Smooth muscle cell (in vitro differentiated cells): ENCODE data around the gene TSPAN33. TPM values are rescaled to one million over a fixed set of nuclear protein-coding genes. Genes with fewer than 3 reads are reported as not detected.

Experiments
- DNase-seq: peaks from one replicate; lab custom pipeline; 2025; ENCODE audit not compliant: unreplicated experiment; lab: John Stamatoyannopoulos, UW
- H2AFZ ChIP-seq: fragments of 200-600 bp; sonication (generic); 2 replicates; pipeline ENCODE4 v1.6.0; 2016; ENCODE audit warnings: antibody characterized with exemption, low read depth, mild to moderate bottlenecking
- H3F3A ChIP-seq: fragments of 200-600 bp; sonication (generic); 2 replicates; pipeline ENCODE4 v1.6.0; 2017; ENCODE audit warnings: antibody characterized with exemption, low read depth
- H3K27ac ChIP-seq: fragments of 200-600 bp; sonication (generic); 2 replicates; pipeline ENCODE4 v1.5.1; 2016; ENCODE audit warnings: low read depth, mild to moderate bottlenecking
- H3K27me3 ChIP-seq: fragments of 200-600 bp; sonication (generic); 2 replicates; pipeline ENCODE4 v1.6.1; 2016; ENCODE audit warnings: low read depth, mild to moderate bottlenecking
- H3K36me3 ChIP-seq: fragments of 200-600 bp; sonication (generic); 2 replicates; pipeline ENCODE4 v1.5.1; 2016; ENCODE audit warnings: low read depth
- H3K4me1 ChIP-seq: fragments of 200-600 bp; sonication (generic); 2 replicates; pipeline ENCODE4 v1.5.1; 2016; ENCODE audit warnings: low read depth
- H3K4me2 ChIP-seq: fragments of 200-600 bp; sonication (generic); 2 replicates; pipeline ENCODE4 v1.6.0; 2016; ENCODE audit warnings: mild to moderate bottlenecking
- H3K4me3 ChIP-seq: fragments of 200-600 bp; sonication (generic); 2 replicates; pipeline ENCODE4 v1.5.1; 2016; ENCODE audit warnings: mild to moderate bottlenecking
- H3K79me2 ChIP-seq: fragments of 200-600 bp; sonication (generic); 2 replicates; pipeline ENCODE4 v1.6.0; 2016; ENCODE audit warnings: low read depth, mild to moderate bottlenecking
- H3K9ac ChIP-seq: fragments of 200-600 bp; sonication (generic); 2 replicates; pipeline ENCODE4 v1.6.0; 2016; ENCODE audit warnings: low read depth
- H3K9me3 ChIP-seq: fragments of 200-600 bp; sonication (generic); replicated peaks from 2 replicates; pipeline ENCODE4 v1.5.1; 2016; ENCODE audit warnings: low read depth
- H4K20me1 ChIP-seq: fragments of 200-600 bp; sonication (generic); 2 replicates; pipeline ENCODE4 v1.6.0; 2016; ENCODE audit warnings: low read depth
- WGBS: methylation state at CpG from one replicate; pipeline ENCODE4 v1.1.7; 2016; ENCODE audit warnings: low lambda C conversion rate; 5-methylcytosine and 5-hydroxymethylcytosine counted together
- polyA plus RNA-seq: library from polyadenylated mRNA; unstranded; fragments of >200 nt; fragmentation: Nextera tagmentation; extraction: Ambion mirVana; gene quantifications from 2 replicates; pipeline ENCODE4 v1.2.1, GENCODE V29; 2016
- total RNA-seq: library from RNA; depleted of rRNA; stranded (reverse); fragments of >200 nt; gene quantifications from 2 replicates; pipeline ENCODE4 v1.2.3, GENCODE V29; 2014
- TF ChIP-seq, protein P1 (sequence below): fragments of 200-600 bp; sonication (generic); IDR thresholded peaks from 2 replicates; pipeline ENCODE4 v1.5.1; 2017; ENCODE audit warnings: borderline replicate concordance, mild to moderate bottlenecking, antibody characterized with exemption; ENCODE audit not compliant: insufficient read depth, poor library complexity, severe bottlenecking

The TSPAN33 gene
- total and polyA plus RNA-seq, 2 experiments from 2014 or later = 1.6 to 2.8 TPM

GRCh38 chr7:129149511-129149910 is 5.0 kb downstream of the TSPAN33 start:
- DNase-seq = no peak
- Histone ChIP-seq H3K27ac (no peak overlapping the region), H3K36me3 (no peaks in the 10 kb centered on the region), H4K20me1 (no peaks in the 10 kb centered on the region), H3K9me3 (no peaks in the 10 kb centered on the region), H2AFZ (no peak overlapping the region), H3K79me2 (no peaks in the 10 kb centered on the region), H3K4me2 (no peak overlapping the region), H3K27me3 (peaks cover 26% of the 10 kb centered on the region), H3K9ac (no peak overlapping the region), H3K4me1 (no peaks in the 10 kb centered on the region), H3K4me3 (no peak overlapping the region), H3F3A (no peaks in the 10 kb centered on the region)
- TF ChIP-seq, protein P1, sequence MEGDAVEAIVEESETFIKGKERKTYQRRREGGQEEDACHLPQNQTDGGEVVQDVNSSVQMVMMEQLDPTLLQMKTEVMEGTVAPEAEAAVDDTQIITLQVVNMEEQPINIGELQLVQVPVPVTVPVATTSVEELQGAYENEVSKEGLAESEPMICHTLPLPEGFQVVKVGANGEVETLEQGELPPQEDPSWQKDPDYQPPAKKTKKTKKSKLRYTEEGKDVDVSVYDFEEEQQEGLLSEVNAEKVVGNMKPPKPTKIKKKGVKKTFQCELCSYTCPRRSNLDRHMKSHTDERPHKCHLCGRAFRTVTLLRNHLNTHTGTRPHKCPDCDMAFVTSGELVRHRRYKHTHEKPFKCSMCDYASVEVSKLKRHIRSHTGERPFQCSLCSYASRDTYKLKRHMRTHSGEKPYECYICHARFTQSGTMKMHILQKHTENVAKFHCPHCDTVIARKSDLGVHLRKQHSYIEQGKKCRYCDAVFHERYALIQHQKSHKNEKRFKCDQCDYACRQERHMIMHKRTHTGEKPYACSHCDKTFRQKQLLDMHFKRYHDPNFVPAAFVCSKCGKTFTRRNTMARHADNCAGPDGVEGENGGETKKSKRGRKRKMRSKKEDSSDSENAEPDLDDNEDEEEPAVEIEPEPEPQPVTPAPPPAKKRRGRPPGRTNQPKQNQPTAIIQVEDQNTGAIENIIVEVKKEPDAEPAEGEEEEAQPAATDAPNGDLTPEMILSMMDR = no peak
- WGBS = 83% methylated on average over 8 of the region's 8 CpGs

DNA sequence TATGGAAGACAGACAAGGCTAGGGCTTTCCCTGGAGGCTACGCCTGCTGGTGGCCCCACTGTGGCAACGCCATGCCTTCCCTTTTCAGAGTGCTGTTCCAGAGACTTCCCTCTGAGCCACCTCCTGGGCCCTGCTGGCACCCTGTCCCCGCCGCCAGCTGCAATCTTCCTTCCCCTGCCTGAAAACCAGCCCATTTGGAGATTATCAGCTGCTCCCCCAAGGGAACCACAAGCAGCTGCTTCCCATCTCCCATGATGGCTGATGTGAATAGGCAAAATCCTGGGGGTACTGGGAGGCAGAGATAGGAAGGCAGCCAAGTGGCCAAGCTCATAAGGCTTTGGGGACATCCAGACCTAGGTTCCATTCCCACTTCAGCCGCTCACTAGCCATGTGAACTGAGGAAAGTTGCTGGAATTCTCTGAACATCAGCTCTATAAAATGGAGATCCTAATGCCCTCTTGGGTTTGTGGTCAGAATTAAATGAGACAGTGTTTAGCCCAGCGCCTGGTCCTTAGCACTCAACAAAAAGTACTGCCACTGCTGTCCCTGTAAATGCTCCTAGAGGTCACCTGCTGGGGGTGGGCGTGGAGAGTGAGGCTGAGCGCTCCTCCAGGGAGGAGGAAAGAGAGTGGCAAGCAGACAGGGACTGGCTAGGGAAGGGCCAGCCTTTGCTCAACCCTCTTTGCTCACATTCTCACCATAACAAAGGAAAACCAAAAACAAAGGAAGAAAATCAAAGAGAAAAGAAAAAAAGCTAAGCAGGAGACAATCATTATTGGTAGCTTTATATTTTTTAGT is 5.9 kb downstream of the TSPAN33 start:
- Histone ChIP-seq H3K4me1 (no peaks in the 10 kb centered on the region), H3K9me3 (no peaks in the 10 kb centered on the region), H3K9ac (no peak overlapping the region), H3K4me2 (no peak overlapping the region), H3K27ac (no peak overlapping the region), H3K79me2 (no peaks in the 10 kb centered on the region), H3K4me3 (no peak overlapping the region), H3K27me3 (peaks cover 20% of the 10 kb centered on the region), H4K20me1 (no peaks in the 10 kb centered on the region), H3F3A (no peaks in the 10 kb centered on the region), H3K36me3 (no peaks in the 10 kb centered on the region), H2AFZ (no peak overlapping the region)
- TF ChIP-seq, protein P1 = no peak
- no peak for DNase-seq
- 80% methylated on average over 8 of the region's 8 CpGs for WGBS

DNA sequence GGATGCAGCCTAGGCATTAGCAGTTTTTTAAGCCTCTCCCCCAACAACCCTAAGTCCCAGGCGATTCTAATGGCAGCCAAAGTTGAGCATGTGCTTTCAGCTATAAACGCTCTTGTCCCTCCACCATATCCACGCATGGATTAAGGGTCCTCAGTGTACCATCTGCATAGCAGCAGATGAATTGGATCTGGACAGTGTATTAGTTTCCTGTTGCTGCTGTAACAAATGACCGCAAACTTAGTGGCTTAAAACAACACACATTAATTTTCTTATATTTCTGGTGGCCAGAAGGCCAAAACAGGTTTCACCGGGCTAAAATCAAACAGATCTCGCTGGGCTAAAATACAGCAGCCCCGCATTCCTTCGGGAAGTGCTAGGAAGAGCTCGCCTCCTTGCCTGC is 13.1 kb downstream of the TSPAN33 start:
- peaks cover 5% of the 10 kb centered on the region for H3K27me3 ChIP-seq
- no peak overlapping the region for H3K4me2 ChIP-seq
- H3K4me1 ChIP-seq = no peaks in the 10 kb centered on the region
- H4K20me1 ChIP-seq = no peaks in the 10 kb centered on the region
- no peaks in the 10 kb centered on the region for H3K9me3 ChIP-seq
- no peak overlapping the region for H2AFZ ChIP-seq
- H3K4me3 ChIP-seq = no peak overlapping the region
- TF ChIP-seq, protein P1 = no peak
- H3K36me3 ChIP-seq = no peaks in the 10 kb centered on the region
- H3K79me2 ChIP-seq = no peaks in the 10 kb centered on the region
- H3K9ac ChIP-seq = no peak overlapping the region
- 93% methylated on average over 9 of the region's 9 CpGs for WGBS
- H3K27ac ChIP-seq = no peak overlapping the region
- DNase-seq = no peak
- no peaks in the 10 kb centered on the region for H3F3A ChIP-seq

DNA sequence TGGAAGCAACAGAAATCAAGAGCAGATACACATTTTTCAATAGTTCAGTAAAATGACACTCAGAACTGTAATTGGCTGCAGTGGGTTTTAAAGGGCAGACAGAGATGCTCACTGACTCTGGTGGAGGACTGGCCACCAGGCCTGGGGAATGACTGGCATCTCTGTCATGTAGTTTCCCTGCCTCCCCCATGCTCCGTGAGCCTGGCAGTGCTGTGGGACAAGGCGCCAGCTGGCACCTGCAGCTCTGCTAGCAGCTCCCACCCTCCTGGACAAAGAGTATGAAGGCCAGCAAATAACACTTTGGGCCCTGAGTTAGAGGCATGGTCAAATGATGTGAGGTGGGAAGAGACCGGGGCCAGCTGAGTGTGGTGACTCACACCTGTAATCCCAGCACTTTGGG is 15.0 kb downstream of the TSPAN33 start:
- H3K4me3 ChIP-seq = no peak overlapping the region
- H3K27me3 ChIP-seq = peaks cover 5% of the 10 kb centered on the region
- H3F3A ChIP-seq = no peaks in the 10 kb centered on the region
- no peaks in the 10 kb centered on the region for H3K79me2 ChIP-seq
- WGBS = 94% methylated on average over 3 of the region's 3 CpGs
- TF ChIP-seq, protein P1 = no peak
- no peaks in the 10 kb centered on the region for H3K4me1 ChIP-seq
- H3K9ac ChIP-seq = no peak overlapping the region
- H3K36me3 ChIP-seq = no peaks in the 10 kb centered on the region
- no peaks in the 10 kb centered on the region for H3K9me3 ChIP-seq
- DNase-seq = no peak
- H2AFZ ChIP-seq = no peak overlapping the region
- no peak overlapping the region for H3K27ac ChIP-seq
- H4K20me1 ChIP-seq = no peaks in the 10 kb centered on the region
- H3K4me2 ChIP-seq = no peak overlapping the region
